HEK293T (cell line): ENCODE data around the gene MICALL2.

Experiments used
- ELF4 ChIP-seq: fragments of 450-650 bp; IDR thresholded peaks from 2 replicates; pipeline ENCODE4 v1.6.1; 2017; ENCODE audit warnings: antibody characterized with exemption
- LEF1 ChIP-seq: fragments of 450-650 bp; IDR thresholded peaks from 2 replicates; pipeline ENCODE4 v1.6.1; 2017; ENCODE audit warnings: mild to moderate bottlenecking, borderline replicate concordance
- SUZ12 ChIP-seq: fragments of 450-650 bp; IDR thresholded peaks from 2 replicates; pipeline ENCODE4 v1.6.1; 2016; ENCODE audit warnings: mild to moderate bottlenecking

DNA sequence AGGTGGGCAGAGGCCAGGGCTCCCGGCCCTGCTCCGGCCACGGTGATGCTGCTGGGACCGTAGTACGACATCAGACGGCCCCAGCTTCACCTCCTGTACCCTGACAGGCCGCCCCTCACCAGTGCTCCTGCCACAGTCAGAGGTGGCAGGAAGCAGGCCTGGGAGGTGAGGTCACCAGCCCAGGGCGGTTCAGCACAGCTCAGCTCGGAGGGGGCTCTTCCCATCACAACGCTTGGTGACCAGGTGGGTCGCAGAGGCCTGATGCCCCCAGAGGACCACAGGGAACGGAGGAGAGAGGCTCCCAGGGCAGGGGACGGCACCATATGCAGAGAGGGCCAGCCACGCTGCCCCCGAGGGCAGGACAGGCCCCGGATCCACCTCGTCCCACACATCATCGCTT, 8.8 kb downstream of the MICALL2 start:
- no peak for TF ChIP-seq ELF4
- no peak for TF ChIP-seq LEF1
- TF ChIP-seq SUZ12 = no peak
